ENCODE measurements around the gene GUCY2C.
"Not testable (repeated sequence)": the region's sequence is repeated elsewhere in the genome, so short reads cannot be mapped to it uniquely, and the experiment has no call there.

The GUCY2C gene

DNA sequence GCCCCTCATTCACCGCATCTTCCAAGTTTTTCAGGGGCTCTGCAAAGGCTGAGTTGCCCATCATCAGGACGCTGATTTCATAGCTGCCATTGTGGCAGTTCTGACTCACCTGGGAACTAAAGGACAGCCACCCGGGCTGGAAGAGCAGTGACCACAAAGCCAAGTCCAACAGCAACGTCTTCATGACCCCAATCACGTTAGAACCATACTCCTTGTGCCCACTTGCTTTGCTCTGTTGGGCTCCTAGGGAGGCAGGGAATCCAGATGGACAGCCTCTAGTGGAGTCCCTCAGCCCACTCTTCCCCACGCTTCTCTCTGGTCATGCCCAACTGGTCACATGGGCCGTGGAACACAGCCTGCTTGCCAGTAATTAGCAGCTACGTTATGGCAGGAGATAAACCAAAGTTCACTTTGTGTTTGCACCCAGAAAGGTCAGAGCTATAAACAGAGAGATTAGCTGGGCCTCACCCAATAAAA, at the start of gene GUCY2C:
Gene GUCY2C, minus strand, starts transcription at position 335 of the 477 bp plus-strand sequence. Its CDS starts 151 bp downstream, at position 184.
- DNase-seq (ENCODE audit: low read depth in 2 of 3, low spot score in 1 of 3), result no peak

DNA sequence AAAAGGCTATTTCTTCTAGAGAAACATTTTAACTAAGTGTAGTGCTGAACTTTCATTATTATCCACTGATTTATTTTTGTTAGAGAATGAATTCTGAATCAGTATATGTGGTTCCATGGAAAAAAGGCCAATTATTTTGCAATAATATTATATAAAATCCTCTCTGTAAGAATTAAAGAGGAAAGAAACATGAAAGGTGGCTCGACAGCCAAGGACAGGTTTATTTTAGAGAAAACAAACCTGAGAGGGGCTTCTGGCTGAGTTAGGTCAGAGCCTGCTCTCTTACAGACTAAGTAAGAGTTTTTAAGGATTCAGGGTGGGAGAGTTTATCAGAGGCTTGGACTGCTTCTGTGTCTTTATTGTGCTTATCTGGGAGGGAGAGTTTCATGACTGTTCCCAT, 46.7 kb upstream of the GUCY2C start:
- DNase-seq (ENCODE audit: low read depth in 2 of 3, low spot score in 1 of 3), result no peak

DNA sequence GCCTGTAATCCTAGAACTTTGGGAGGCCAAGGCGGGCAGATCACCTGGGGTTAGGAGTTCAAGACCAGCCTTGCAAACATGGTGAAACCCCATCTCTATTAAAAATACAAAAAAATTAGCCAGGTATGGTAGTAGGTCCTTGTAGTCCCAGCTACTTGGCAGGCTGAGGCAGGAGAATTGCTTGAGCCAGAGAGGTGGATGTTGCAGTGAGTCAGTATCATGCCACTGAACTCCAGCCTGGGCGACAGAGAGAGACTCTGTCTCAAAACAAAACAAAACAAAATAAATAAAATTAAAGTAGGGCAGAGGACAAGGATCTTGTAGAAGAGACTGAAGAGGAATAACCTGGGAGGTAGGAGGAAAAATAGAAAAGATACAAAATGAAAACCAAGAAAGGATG, 45.5 kb upstream of the GUCY2C start:
- DNase-seq (ENCODE audit: low read depth in 2 of 3, low spot score in 1 of 3), result no peak

DNA sequence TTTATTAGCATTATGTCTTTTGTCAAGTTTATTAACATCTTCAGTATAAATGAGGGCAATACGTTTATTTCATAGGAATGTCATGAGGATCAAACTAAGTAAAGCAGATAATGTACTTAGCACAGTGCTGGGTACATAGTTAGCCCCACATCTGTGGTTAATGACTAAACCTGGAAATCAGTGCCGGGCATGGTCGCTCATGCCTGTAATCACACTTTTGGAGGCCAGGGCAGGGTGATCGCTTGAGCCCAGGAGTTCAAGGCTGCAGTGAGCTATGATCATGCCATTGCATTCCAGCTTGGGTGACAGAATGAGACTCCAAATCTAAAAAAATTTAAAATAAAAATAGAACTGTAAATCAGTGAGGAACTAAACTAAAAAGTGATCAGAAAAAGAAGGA, 44.8 kb upstream of the GUCY2C start:
- no peak for DNase-seq (ENCODE audit: low read depth in 2 of 3, low spot score in 1 of 3)

DNA sequence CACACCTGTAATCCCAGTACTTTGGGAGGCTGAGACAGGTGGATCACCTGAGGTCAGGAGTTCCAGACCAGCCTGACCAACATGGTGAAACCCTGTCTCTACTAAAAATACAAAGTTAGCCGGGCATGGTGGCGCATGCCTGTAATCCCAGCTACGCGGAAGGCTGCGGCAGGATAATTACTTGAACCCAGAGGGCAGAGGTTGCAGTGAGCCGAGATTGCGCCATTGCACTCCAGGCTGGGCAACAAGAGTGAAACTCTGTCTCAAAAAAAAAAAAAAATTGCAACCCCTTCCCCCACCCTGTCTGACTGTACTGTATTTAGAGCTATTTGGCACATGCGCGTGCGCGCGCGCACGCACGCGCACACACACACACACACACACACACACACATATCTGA, 40.0 kb upstream of the GUCY2C start:
- not testable (repeated sequence) for DNase-seq (ENCODE audit: low read depth in 2 of 3, low spot score in 1 of 3)

DNA sequence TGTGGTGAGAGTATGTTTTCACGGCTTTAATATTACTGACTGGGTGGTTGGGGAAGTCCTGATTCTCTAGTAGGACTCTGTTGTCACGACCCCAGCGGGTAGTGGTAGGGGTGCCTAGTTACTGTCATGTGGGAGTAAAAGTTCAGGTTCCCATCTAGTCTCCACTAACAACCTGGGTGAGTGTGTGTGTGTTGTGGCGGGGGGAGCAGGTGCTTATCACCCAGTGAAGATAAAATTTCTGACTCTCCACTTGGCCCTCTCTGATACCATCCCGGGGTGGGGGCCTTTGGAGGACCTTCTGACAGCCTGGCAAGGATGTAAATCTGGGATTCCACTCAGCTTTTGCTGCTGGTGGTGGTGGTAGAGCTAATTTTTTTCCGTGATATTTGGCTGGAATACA, 35.4 kb upstream of the GUCY2C start:
- DNase-seq (ENCODE audit: low read depth in 2 of 3, low spot score in 1 of 3), result no peak

DNA sequence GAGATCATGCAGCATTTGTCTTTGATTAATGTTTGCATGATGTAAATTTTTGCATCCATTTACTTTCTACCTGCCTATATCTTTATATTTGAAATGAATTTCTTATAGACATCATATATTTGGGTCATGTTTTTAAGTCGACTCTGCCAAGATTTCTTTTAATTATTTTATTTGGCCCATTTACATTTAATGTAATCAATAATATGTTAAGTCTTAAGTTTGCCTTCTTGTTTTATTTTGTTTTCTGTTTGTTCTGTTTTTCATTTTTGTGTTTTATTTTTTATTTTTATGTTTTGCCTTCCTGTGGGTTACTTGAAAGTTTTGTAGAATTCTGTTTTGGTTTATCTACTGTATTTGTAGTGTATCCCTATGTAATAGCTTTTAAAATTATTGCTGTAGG, 33.2 kb upstream of the GUCY2C start:
- DNase-seq (ENCODE audit: low read depth in 2 of 3, low spot score in 1 of 3), result no peak

DNA sequence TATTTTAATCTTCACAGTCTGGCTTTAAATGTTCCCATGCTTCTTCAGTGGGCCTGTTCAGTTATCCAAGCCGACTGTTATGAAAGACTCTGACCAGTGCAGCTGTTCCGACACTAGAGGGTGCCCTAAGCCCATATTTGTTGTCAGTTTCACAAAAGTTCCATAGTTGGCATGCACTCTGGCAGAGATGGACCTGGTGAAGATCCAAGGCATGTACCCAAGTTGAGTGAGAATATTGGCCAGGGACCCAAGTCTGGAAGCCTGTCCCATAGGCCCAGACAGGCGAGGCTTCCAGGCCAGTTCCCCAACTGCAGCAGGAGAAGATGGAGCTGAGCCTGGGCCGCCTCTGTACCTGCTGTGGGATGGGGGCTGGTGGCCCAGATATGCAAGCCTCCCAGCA, 27.4 kb upstream of the GUCY2C start:
- peak; percentile 25 to 65 (median 32) for DNase-seq (ENCODE audit: low read depth in 2 of 3, low spot score in 1 of 3)

DNA sequence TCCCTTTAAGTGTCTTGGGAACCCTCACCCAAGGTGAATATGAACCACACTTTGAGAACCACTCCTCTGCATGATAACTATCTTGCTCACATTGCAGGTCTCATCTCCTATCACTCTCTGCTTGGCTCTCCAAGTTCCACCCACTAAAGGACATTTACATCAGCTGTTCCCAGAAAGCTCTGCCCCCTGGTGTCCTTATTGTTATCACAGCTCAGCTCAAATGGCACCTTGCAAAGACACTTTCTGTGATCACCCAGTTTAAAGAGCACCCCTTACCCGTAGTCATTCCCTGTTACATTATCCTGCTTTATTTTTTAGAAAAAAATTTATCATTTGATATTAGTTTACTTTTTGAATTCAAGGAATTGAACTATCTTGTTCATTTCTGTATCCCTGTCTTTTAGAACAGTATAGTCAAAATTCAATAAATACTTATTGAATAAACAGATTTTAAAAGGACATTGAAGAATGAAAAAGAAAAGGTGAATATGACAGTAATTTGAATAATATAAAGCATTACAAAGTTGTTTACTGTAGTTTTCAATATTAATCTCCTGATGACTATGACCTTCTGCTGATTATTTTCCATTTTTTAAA, 20.5 kb upstream of the GUCY2C start:
- peak; percentile 9 to 47 (median 16) for DNase-seq (ENCODE audit: low read depth in 2 of 3, low spot score in 1 of 3)

DNA sequence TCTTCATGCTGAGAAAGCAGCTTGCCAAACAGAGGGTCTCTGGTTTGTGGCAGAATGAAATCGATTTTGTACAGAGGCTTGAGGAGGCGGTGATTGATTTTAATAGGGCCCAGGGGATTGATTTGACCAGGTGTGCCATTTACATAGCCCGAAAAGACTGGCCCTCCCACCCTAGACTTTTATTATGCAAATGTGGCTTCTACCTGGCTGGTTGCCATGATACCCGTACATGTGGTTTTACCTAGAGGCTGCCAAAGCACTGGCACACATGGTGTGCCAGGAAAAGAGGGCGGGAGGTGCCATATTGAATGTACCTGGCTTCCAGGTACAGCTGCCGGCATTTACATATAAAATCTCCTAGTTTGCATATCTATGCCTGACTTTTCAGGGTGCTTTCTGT, 18.0 kb upstream of the GUCY2C start:
- DNase-seq (ENCODE audit: low read depth in 2 of 3, low spot score in 1 of 3), result no peak

DNA sequence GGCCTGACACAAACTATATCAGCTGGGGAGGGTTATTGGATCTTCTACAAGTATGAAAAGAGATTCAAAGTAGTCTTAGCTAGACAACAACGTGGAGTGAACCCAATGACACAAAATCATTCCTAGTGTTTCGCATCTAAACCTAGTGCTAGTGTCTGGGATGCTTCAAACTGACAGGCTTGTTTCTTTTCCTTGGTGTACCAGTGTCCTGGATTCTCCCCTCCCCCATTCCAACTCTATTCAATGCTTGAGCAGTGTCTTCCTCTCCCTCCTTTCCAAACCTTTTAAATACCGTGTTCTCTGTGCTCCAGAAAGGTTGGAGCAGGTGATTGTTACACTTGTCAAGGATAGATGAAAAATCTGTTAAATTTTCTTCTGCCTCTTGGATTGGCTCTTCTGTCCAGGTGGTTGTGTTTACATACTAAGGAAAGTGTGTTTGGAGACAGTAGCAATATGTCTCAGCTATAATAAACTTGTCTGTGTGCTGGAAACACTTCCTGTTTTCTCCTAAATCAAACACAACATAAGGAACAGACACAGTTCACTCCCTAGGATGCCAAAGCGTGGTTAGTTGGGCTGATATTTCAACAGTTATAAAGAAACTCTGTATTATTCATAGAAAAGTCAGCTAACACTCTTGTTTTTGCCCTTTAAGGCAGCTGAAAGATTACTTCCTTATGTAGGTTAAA, 14.4 kb upstream of the GUCY2C start:
- DNase-seq (ENCODE audit: low read depth in 2 of 3, low spot score in 1 of 3), result no peak

DNA sequence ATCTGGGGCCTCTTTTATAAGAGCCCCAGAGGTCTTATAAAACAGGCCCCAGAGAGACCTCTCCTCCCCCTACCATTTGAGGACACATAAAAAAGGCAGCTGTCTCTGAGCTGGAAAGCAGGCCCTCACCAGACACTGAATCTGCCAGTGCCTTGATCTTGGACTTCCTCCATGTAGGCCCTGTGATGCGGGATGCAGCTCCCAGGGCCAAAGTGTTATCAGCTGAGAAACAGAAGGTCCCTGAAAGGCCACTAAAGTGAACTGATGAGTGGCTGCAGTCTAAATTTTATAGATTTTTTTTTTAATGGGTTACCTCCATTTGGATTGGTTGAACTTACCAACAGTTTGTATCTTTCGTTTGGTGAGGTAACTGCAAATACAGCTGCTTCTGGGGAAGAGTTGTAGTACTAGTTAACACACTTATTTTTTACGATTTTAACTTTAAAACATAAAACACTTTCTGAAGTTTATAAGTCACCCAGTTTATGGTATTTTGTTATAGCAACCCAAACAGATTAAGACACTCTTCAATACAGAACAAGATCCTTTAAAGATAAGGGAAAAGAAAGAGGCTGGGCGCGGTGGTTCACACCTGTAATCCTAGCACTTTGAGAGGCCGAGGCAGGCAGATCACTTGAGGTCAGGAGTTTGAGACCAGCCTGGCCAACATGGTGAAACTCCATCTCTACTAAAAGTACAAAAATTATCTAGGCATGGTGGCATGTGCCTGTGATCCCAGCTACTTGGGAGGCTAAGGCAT, 5.6 kb upstream of the GUCY2C start:
- no peak for DNase-seq (ENCODE audit: low read depth in 2 of 3, low spot score in 1 of 3)

DNA sequence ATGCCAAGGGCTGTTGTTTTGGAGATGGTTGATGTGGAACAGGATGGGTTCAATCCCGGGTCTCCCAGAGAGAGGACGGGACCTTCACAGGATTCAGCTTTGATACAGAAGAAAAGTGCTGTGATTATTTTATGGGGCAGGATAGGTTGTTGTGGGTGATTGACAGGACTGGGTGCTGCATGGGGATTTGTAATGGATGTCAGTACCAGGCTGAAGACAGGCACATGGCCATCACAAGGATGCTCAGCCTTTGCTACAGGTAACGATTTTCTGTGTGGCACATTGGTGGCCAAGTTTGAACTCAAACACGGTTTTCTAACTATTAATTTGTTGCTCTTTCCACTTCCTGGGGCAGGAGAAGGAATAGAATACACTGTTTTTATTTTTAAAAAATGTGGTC, 4.5 kb upstream of the GUCY2C start:
- no peak for DNase-seq (ENCODE audit: low read depth in 2 of 3, low spot score in 1 of 3)

DNA sequence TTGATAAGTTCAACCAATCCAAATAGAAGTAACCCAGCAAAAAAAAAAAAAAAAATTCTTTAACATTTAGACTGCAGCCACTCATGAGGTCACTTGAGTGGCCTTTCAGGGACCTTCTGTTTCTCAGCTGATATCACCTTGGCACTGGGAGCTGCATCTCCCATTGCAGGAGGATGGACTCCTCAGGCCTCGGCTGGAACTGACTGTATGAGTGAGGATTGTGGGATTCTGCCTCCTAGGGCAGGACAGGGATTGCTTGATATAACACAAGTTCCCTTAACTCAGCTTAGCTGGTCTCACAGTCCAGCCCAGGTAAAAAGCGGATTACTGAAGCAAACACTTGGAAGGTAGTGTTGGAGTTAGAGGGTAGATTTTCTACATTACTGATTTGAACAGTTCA, 3.5 kb upstream of the GUCY2C start:
- no peak for DNase-seq (ENCODE audit: low read depth in 2 of 3, low spot score in 1 of 3)

DNA sequence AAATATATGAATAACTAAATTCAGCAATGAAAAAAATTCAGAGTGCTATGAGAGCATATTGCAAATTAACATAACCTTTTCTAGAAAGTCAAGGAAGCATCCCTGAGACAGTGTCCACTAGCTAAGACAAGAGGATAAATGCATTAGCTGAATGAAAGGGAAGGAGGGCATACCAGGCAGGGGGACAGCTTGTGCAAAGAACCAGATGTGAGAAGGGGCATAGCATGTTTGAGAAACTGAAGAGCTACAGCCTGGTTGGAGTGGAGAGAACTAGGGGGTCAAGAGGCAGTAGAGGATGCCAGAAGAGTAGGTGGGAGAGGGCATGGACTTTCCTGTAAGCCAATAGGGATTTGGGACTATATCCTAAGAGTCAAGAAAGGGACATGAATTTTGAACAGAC, 2.2 kb upstream of the GUCY2C start:
- DNase-seq (ENCODE audit: low read depth in 2 of 3, low spot score in 1 of 3), result no peak

DNA sequence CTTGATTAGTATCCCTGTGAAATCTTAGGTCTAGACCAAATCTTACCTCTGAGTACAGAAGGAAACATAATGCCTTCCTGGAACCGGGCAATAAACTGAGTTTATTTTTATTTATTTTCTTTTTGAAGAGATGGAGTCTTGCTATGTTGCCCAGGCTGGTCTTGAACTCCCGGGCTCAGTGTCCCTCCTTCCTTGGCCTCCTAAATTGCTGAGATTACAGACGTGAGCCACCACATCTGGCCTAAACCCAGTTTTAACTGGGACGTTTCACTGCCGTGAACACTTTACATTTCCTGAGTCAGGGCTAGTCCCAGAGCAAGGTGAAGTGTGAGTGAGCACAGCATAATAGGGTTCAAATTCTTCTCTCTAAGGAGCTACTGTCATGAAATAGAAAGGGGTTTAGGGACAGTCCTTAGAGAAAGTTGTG, 671 bp downstream of the GUCY2C start:
- DNase-seq (ENCODE audit: low read depth in 2 of 3, low spot score in 1 of 3), result no peak

DNA sequence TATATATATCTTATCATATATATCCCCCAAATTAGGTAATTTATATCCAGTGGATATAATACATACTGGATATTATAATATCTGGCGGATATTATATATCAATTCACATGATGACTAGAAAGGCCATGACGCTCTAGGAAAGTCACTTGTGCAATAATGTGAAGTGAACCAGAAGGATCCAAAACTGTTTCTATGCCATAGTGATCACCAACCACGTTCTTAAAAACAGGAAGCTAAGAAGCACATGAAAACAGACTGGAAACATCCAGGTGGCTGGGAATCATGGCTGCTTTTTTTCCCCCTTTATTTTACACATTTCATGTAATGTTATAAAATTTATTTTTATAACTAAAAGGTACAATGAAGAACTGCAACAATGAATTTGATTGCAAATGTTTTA, 1.4 kb downstream of the GUCY2C start:
- DNase-seq (ENCODE audit: low read depth in 2 of 3, low spot score in 1 of 3), result no peak

DNA sequence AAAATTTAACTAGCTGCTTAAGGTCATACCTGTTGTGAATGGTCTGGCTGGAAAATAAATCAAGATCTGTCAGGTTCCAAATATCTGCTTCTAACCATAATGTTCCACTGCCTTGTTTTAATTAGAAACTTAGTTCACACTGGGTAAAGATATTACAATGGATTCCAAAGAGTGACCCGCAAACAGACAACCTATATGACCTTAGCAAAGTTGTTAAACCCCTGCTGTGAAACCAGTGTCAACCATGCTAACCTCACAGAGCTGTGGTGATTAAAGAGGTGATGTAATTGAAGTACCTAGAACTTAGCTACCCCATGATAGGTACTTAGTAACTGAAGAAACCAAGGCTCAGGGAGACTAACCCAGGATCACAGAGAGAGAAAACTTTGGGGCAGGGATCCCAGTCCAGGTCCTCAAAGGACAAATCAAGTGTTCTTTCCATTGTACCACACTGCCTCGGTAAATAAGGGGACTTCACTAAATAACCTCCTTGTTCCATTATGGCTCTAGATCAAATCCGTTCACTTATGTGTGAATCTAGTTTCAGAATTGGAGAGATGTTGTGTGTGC, 2.2 kb downstream of the GUCY2C start:
- DNase-seq (ENCODE audit: low read depth in 2 of 3, low spot score in 1 of 3), result no peak

DNA sequence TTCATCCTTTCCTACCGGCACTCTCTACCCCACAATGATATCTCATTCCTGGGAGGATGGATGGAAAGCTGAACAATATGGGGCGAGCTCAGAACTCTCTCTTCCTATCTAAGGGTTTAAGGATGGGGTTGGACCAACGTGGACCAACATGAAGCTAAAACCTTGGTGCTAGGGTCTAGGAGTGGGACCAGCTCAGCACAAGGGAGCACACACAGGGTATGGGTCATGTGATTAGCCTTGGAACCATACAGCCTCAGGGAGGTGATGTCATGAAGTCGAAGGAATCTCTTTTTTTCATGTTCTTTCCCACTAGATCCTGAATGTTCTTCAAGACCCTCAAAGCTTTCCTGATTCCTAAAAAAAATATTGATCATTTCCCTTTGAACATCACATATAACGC, 3.3 kb downstream of the GUCY2C start:
- DNase-seq (ENCODE audit: low read depth in 2 of 3, low spot score in 1 of 3), result no peak

DNA sequence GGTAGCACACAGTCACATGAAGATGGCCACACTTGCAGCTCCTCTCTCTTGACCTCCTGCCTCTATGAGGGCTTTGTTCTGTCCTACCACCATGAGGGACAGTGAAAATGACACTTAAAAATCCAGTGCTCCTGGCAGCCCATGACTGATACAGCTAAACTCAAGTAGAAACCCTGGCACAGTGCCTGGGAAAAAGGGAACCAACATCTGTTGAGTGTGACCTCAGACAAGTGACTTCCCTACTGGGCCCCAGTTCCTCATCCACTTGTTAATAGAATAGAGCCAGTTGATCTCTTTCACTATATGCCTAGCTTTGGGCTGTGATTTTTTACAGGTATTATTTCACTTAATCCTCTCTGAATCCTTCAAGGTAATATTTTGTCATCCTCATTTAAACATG, 4.8 kb downstream of the GUCY2C start:
- DNase-seq (ENCODE audit: low read depth in 2 of 3, low spot score in 1 of 3), result no peak

DNA sequence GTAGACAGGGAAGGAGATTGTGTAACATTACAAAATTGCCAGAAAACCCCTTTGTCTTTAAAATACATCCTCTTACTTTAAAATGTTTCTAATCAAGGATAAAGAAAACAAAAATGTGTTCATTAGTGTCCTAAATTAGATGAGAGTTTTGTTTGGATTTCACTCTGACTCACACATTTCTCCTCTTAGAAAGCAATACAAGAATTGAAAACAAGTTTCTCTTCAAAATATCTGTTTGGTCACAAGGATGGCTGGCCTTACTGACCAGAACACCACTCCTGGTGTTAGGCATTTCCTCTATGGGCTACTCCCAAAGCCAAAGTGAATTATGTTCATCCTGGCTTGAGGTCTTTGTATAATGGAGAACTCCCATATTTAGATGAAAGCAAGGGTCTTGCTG, 6.4 kb downstream of the GUCY2C start:
- no peak for DNase-seq (ENCODE audit: low read depth in 2 of 3, low spot score in 1 of 3)

DNA sequence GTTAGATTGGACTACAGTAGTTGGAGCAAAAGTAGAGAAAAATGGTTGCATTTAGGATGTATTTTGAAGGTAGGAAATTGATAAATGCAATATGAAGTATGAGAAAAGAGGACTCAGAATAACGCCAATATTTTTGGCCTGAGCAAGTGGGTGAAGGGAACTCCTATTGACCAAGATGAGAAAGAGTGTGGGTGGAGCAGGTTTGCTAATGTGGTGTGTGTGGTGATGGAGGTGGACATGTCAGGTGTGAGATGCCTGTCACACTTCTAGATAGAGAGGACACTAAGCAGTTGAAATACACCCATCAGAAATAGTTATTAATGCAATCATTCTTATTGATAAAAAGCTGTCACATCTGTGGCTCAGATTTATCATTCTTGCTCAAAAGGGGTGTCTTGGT, 7.3 kb downstream of the GUCY2C start:
- no peak for DNase-seq (ENCODE audit: low read depth in 2 of 3, low spot score in 1 of 3)
